C4-2B (cell line): ENCODE data around the gene HSPBP1.

Source experiments
- H3K27ac ChIP-seq: fragments of 450-650 bp; 2 replicates; pipeline ENCODE4 v1.5.1; 2017
- ZFX ChIP-seq: fragments of 450-650 bp; IDR thresholded peaks from 2 replicates; pipeline ENCODE4 v1.6.1; 2017
- TF ChIP-seq, protein P1 (sequence below): fragments of 450-650 bp; conservative IDR thresholded peaks from 2 replicates; pipeline ENCODE4 v1.5.1; 2017; ENCODE audit warnings: mild to moderate bottlenecking

The HSPBP1 gene

DNA sequence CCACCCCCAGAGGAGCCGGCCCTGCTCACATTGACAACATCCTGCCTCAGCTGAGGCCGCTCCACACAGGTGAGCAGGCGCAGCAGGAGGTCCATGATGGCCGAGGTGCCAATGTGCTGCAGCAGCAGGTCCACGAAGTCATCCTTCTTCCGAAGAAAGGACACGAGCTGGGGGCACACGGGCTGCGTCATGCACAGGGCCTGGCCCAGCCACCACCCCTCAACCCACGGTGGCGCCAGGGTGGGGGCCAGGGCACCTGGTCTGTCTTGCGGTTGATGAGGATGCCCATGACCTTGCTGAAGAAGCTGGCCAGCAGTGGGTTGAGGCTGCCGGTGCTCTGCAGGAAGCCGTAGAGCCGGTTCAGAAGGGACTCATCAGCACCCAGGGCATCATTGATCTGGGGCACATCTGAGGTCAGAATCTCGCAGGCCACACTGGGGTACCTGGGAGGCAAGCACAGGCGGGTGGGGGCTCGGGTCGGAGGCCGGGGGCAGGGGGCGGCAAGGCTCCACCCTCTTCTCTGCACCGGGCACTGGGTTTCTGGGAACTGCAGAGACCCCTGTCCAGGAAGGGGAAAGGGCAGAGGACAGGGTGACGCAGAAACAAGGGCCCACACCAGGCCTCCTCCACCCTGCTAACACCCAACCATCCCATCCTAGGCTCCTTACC, 34.5 kb downstream of the HSPBP1 start:
- no peak overlapping the region for H3K27ac ChIP-seq
- TF ChIP-seq, protein P1, sequence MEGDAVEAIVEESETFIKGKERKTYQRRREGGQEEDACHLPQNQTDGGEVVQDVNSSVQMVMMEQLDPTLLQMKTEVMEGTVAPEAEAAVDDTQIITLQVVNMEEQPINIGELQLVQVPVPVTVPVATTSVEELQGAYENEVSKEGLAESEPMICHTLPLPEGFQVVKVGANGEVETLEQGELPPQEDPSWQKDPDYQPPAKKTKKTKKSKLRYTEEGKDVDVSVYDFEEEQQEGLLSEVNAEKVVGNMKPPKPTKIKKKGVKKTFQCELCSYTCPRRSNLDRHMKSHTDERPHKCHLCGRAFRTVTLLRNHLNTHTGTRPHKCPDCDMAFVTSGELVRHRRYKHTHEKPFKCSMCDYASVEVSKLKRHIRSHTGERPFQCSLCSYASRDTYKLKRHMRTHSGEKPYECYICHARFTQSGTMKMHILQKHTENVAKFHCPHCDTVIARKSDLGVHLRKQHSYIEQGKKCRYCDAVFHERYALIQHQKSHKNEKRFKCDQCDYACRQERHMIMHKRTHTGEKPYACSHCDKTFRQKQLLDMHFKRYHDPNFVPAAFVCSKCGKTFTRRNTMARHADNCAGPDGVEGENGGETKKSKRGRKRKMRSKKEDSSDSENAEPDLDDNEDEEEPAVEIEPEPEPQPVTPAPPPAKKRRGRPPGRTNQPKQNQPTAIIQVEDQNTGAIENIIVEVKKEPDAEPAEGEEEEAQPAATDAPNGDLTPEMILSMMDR: no peak
- no peak for TF ChIP-seq ZFX

DNA sequence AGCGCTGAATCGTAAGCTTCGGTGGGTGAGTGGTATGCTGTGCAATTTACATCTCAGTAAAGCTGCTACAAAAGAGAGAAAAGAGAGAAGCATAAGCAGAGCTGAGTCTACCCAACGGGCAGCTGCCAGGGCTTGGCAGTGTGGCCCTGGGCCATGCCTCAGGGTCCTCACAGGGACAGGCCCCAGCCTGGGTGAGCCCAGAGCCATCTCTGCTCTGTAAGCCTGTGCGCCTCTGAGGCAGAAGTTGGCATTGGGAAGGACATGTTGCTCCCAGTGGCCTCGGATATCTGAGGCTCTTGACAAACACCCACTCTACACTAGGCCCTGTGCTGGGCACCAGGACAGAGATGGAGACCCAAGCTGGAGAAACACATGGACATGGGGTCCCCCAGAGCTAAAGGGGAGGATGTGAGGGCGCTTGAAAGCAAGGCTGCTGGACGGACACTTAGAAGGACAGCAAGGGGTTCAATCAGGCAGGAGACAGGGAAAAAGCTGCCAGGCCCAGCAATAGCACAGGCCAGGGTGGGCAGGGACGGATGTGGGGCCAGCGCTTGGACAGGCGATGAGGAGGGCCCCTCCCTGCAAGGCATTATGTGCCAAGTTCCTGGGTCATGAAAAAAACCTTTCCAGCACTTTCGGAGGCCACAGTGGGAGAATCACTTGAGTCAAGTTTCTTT, 35.8 kb downstream of the HSPBP1 start:
- no peak for TF ChIP-seq ZFX
- TF ChIP-seq, protein P1: no peak
- H3K27ac ChIP-seq: no peak overlapping the region

- no peak overlapping the region for H3K27ac ChIP-seq
- TF ChIP-seq ZFX: no peak
- TF ChIP-seq, protein P1: no peak
Measured at GRCh38 chr19:55242517-55242916, 37.4 kb downstream of the HSPBP1 start.

- TF ChIP-seq, protein P1: no peak
- TF ChIP-seq ZFX: no peak
- H3K27ac ChIP-seq: no peak overlapping the region
Measured at GRCh38 chr19:55241935-55242464, 37.9 kb downstream of the HSPBP1 start.

DNA sequence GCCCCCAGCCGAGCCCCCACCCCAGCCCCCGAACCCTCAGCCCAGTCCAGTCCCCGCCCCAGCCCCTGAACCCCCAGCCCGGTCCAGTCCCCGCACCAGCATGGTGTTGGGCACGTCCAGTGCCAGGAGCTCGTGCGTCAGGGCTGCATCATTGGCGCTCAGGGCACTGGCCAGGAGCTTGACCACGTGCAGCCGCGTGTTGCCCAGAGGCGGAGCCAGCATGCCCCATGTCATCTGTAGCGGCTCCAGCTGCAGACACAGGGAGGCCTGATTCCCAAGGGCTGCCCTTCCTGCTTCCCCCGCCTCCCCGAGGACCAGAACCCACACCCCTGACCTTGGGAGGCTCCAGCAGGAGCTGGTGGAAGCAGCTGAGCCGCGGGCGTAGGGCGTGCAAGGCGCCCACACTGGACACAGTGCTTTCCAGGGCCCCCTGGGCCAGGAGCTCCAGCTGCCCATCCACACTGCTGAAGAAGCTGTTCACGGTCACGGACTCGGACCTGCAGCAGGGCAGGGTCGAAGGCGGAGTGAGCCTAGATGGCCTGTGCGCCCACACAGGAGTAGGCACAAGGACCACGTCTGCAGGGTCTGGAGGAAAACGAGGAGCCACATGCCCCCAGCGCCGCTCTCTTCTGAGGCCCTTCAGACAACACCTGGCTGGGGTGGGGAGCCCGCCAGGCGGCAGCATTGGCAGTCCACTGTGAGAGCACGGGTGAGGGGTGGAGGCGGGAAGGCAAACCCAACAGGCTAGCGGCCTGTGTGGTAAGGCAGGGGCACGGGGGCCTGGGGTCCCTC, 38.6 kb downstream of the HSPBP1 start:
- TF ChIP-seq, protein P1: no peak
- no peak for TF ChIP-seq ZFX
- H3K27ac ChIP-seq: no peak overlapping the region

GRCh38 chr19:55240713-55241020, 39.2 kb downstream of the HSPBP1 start:
- TF ChIP-seq, protein P1: no peak
- TF ChIP-seq ZFX: no peak
- no peak overlapping the region for H3K27ac ChIP-seq

GRCh38 chr19:55239004-55239403, 40.9 kb downstream of the HSPBP1 start:
- TF ChIP-seq ZFX: no peak
- TF ChIP-seq, protein P1: no peak

More at GRCh38 chr19:55239004-55239403, 40.9 kb downstream of the HSPBP1 start:
- no peak overlapping the region for H3K27ac ChIP-seq
